A549 treated with dexamethasone at 1 μM for 4 hours (cell line): Measurements from ENCODE around the gene SEC62. TPM values are rescaled to one million over a fixed set of nuclear protein-coding genes. Genes with fewer than 3 reads are reported as not detected.

ENCODE experiments used
- total RNA-seq: library from RNA; stranded (reverse); fragments of 200-300 nt; extraction: Qiagen RNA extraction; gene quantifications from 5 replicates; pipeline ENCODE4 v1.2.3, GENCODE V29; 2022

The SEC62 gene
- 87.0 to 138 TPM (median 102 TPM) in 5 replicates for total RNA-seq

GRCh38 chr3:169966428-169966950, at the start of gene SEC62:
TSS of gene SEC62 (plus strand) at chr3:169966807. CDS start at chr3:169966823, 16 bp downstream.

GRCh38 chr3:170037463-170038433, 71.1 kb downstream of the SEC62 start, which contains the start of gene GPR160:
TSS of gene GPR160 (plus strand) at chr3:170037995. CDS start at chr3:170083973, 45,978 bp downstream.

Other genes with a start within 250 kb of the SEC62 start
- 0.25 TPM in 1 of 5 replicates, not detected in the others for gene TERC, start 201.7 kb upstream of the SEC62 start, total RNA-seq
- gene ACTRT3, start 197.2 kb upstream of the SEC62 start, total RNA-seq = 2.8 to 3.5 TPM (median 3.3 TPM) in 5 replicates
- gene MYNN, start 193.4 kb upstream of the SEC62 start, total RNA-seq = 9.0 to 10.6 TPM (median 9.5 TPM) in 5 replicates
- not detected in 5 replicates for gene LRRIQ4, start 153.9 kb upstream of the SEC62 start, total RNA-seq
- gene LRRC34, start 153.9 kb upstream of the SEC62 start, total RNA-seq = not detected in 5 replicates
- not detected in 5 replicates for gene LRRC31, start 96.9 kb upstream of the SEC62 start, total RNA-seq
- not detected in 5 replicates for gene SAMD7, start 55.2 kb upstream of the SEC62 start, total RNA-seq
- gene GPR160, start 71.2 kb downstream of the SEC62 start, total RNA-seq = 0.90 to 1.8 TPM (median 1.7 TPM) in 5 replicates
- 10.1 to 23.5 TPM (median 19.4 TPM) in 5 replicates for gene PHC3, start 214.9 kb downstream of the SEC62 start, total RNA-seq